ENCODE measurements around the gene ADARB2.
"Not testable (repeated sequence)": the region's sequence is repeated elsewhere in the genome, so short reads cannot be mapped to it uniquely, and the experiment has no call there.

ADARB2 gene

GRCh38 chr10:1267568-1267967 is 469.8 kb downstream of the ADARB2 start:
- no peak for DNase-seq

DNA sequence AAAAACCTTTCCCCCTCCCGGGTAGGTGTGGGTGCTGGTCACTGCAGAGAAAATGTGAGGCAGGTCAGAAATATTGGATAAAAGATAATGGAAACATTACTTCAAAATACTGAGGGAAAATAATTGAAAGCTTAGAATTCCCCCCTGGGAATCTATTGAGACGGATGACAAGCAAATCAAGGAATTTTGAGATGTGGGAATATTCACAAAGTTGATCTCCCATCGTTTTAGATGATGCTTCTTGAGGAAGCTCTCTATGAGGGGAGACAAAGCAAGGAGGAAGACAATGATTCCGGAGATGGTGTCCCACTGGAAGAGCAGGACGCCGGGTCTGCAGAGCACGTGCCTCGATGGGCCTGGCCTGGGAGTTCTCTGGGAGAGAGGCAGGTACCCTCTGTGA is 470.2 kb downstream of the ADARB2 start:
- no peak for DNase-seq

GRCh38 chr10:1266033-1266802 is 471.1 kb downstream of the ADARB2 start:
- no peak for DNase-seq

DNA sequence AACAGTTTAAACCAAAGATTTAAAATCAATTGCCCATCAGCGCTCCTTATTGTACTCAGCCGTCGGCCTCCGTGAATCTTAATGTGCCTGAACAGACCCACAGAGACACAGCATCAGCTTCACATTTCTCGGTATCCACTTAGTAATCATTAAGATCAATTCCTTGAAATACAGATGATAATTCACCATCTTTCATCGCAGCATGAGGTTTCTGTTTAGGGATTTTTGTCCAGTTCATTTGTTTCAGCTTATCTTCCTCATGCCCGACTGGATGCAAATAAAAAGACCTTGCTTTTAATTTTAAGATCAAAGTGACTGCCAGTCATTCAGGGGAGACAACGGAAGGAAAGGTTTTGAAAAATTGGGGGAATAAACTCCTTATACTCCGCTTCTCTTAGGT is 473.3 kb downstream of the ADARB2 start:
- DNase-seq: no peak

GRCh38 chr10:1257274-1257673 is 480.1 kb downstream of the ADARB2 start:
- no peak for DNase-seq

DNA sequence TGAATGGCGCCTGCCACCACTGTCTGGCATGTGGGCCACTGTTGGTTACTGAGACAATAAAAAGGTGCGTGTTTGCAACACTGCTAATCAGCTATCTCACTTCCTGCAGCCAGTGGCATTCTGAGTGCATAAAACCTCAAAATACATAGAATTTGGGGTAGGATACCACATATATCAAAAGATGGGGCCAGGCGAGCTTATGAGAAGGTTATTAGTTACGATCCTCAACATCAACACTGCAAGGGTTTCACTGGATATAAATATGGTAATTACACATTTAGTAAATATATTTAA is 480.9 kb downstream of the ADARB2 start:
- DNase-seq: no peak

DNA sequence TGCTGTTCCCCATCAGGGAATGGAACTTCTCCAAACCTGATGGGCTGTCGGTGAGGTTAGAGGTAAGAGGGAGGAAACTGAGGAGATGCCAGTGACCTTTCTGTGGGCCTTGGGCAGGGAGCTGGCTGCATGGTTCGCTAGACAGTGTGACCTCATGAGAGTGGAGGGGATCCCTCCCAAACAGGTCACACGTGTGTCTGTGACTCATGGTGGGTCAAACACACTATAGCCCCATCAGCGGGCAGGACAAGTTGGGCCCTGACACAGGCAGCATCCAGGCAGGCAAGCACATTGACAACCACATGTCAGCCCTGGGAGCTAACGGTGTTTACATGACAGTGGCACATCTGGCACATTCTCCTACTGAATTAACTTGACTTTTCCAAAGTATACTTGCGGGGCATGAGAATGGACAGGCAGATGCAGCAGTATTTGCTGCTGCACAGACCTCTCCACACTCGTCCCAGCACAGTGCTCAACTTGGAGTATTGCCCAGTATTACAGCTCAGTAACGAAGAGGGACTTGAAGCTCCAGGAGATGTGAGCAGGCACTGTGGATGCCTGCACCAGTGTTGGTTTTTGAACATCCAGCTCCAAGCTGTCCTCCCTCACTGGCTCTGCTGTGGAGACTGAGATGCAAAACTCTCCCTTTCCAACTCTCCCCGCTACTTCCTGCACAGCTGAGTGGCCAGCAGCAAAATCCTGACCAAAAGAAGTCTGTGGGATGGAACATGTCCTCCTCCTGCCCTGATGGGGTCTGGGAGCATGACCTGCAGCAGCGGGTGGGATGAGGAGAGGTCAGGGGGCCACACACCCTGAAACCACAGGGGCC is 481.5 kb downstream of the ADARB2 start:
- no peak for DNase-seq

DNA sequence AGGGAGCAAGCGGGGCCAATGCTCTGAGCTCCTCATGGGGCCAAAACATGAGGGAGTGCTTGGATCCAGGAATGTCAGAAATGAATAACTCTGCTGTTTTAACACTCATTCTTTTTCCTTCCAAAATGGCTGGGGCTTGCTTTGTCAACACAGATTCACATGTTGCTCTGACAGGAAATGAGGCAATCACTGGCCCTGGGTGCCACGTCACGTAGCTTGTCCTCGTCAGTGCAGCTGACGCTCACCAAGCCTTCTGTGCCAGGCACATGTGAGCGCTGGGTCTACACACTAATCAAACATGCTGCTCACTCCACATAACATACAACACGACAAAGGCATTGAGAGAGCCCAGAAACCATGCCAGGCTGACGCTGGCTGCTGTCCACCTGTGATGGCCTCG is 482.2 kb downstream of the ADARB2 start:
- DNase-seq: no peak

DNA sequence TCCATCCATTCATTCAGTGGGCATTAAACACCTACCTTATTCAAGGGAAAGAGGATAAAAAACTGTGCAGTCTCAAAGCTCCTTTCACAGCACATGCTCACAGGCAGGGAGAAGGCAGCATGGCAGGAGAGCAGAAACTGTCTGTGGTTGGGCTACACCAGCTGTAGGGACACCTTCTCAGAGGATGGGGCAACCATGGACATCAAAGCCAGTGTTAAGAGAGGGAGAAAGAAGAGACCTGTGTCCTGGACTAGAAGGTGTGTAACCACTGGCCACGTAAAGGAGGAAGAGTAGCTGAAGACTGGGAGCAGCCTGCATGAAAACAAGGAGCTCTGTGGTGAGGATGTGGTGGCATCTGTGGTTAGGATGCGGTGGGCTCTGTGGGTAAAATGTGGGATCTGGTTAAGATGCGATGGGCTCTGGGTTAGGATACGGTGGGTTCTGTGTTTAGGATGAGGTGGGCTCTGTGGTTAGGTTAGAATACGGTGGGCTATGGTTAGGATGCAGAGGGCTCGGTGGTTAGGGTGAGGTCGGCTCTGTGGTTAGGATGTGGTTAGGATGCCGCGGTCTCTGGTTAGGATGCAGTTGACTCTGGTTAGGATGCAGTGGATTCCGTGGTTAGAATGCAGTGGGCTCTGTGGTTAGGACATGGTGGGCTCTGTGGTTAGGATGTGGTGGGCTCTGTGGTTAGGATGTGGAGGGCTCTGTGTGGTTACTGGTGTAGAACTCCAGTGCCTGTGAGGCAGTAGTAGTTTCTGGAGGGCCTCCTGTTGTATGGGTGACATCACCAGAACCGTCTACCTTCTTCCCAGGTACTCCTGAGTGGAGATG is 483.6 kb downstream of the ADARB2 start:
- peak; percentile 37 for DNase-seq

- DNase-seq: no peak
These were observed 485.6 kb downstream of the ADARB2 start for GRCh38 chr10:1251769-1252168.

GRCh38 chr10:1249142-1249920 is 488.0 kb downstream of the ADARB2 start:
- no peak for DNase-seq

DNA sequence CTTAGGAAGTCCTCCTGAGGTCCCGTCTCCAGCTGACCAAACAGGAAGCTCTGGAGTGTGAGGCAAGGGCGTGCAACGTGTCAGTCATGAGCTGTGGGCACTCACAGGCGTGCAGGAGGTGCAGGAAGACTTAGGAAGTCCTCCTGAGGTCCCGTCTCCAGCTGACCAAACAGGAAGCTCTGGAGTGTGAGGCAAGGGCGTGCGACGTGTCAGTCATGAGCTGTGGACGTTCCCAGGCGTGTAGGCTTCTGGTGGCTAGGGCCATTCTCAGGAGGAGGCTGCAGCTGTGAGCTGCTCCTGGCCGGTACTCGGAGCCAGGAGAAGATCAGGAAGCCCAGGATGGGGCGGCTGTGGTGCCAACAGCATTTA is 489.1 kb downstream of the ADARB2 start:
- not testable (repeated sequence) for DNase-seq

DNA sequence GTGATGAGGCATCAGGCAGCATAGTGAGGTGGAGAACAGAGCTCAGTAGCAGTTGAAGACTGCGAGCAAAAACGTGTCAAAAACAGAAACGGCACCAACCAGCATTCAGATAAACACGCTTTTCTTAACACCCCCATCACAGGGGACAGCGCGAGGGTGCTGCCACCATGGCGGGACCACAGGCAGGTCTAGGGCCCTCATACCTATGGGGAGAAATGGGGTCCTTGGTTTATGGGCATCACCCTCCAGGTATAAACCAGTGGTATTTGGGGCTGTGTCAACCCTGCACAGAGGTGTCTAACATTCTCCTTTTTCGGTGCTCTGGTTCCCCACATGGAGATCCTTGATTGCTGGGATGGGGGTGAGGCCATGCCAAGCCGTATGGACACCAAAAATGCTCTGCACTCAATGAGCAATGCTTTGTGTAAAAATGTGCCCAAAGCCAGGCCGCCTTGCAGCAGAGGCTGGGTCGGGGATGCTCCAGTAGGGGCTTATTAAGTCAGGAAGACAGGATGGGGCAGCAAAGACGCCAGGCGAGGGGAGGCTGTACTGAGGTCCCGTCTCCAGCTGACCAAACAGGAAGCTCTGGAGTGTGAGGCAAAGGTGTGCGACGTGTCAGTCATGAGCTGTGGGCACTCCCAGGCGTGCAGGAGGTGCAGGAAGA is 489.6 kb downstream of the ADARB2 start:
- no peak for DNase-seq

GRCh38 chr10:1244493-1244892 is 492.8 kb downstream of the ADARB2 start:
- no peak for DNase-seq

- no peak for DNase-seq
These were observed 493.7 kb downstream of the ADARB2 start for GRCh38 chr10:1243486-1244234.

DNA sequence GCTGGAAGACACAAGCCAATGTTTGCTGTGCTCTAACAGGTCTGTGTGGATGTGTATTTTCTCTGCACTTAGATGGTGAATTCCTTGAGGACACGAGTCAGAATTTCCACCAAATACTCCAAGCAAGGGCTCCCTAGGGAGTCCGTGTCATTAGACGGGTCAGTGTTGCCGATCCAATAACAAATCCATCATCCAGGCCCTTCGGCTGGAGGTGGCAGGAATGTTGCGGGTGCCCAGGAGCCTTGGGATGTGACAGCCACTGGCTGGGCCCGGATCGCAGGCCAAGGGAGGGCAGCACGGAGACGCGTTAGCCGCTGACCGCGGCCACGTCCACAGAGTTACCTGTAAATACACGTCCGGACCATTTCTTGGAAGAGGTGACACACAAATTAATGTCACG is 494.4 kb downstream of the ADARB2 start:
- DNase-seq: no peak

- no peak for DNase-seq
These were observed 495.1 kb downstream of the ADARB2 start for GRCh38 chr10:1241973-1242935.

DNA sequence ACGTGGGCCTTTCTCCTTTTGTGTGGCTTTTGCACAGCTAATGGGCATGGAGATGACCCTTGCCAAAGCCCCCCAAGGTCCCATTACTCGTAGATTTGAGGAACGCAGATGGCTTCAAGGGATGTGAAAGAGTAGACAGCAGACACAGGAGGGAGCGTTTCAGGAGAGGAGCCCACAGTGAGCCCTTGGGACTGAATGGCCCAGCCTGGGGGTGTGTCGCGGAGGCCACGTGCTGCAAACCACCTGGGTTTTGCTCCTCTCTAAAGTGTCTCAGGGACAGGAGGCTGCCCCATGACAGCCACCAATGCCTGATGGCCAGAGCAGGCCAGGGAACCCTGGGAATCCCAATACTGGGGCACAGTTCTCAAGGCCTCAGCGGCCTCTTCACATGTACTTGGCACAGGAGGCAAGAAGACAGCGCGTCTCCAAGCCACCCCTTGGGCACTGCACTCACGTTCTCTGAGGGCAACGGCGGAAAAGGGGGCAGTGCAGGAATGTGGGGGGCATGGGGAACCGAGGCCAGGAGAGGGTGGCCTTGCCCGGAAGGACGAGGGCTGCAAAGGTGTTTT is 495.9 kb downstream of the ADARB2 start:
- DNase-seq: no peak

DNA sequence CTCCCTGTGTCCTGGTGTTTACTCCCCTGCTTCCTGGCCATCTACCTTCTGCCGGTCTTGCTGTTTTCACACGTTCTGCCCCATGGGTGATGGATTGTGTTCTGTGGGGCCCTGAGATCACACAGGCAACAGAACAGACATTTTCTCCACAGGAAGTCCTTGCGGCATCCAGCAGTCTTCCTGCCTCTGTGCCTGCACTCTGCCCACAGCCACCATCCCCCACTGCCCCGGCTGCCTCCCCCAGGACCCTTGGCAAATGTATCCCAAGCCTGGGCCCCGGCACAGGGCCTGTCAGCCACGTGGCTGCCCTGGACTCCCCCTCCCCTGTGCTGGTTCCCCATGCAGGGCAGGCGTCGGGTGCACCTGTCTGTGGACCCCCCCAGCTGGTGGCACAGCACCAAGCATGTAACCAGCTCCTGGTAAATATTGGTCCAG is 497.0 kb downstream of the ADARB2 start:
- no peak for DNase-seq

DNA sequence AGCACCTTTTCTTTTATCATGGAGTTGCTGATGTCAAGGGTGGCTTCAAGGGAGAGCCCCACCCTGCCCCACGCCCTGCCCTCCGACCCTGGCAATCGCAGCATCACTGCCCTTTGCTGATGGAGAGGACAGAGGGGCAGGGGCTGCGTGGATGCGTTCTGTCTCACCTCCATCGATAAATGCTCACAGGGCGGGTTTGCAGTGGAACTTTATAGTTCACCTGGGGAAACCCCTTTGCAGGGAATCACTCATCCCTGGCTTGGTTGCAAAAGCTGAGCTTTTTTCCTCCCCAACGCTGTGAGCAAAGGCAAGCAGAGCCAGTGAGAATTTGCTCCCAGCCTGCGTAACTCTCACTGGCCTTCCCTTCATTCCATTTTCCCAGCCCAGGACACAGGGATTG is 504.3 kb downstream of the ADARB2 start:
- no peak for DNase-seq
